Measurements from ENCODE around the gene KRT9. TPM values are rescaled to one million over a fixed set of nuclear protein-coding genes. Genes with fewer than 3 reads are reported as not detected.
"Not testable (repeated sequence)": the region's sequence is repeated elsewhere in the genome, so short reads cannot be mapped to it uniquely, and the experiment has no call there.

Gene KRT9
- total RNA-seq, 3 donors from 2014 or later (not counting 1 experiment from before 2014, with no cell fraction given), result not detected

DNA sequence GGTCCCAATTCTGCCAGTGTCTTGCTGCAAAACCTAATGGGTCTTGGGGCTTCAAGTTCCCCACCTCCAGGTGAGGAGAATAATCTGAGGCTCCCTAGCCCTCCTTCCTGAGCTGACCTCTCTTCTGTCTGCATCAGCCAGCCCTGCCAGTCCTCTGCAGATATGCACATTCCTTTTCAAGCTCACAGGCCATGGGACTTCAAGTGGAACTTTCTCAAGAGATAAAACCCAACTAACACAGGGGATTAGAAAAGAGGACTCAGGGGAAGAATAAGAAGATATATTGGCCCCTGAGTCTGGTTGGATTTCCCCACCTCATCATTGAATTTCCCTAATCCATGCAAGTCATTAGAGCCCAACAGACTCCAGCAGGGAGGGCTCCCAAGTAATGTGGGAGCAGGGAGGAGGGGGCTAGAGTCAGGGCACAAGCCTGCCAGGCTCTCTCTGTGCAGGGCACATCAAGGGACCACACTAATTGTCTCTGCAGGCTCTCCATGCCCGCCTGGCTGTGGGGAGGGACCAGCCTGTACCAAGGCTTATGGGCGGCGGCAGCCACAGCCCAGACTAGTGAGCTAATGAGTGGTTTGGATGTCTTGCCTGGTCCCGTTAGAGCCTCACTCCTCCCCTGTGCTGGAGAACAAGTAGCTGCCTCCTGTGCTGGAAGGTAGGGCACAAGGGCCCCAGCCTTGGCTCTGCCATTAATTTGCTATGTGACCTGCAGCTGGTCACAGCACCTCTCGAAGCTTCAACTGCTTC is 13.6 kb upstream of the KRT9 start:
- H3K9me3 ChIP-seq (ENCODE audit: control insufficient read depth, insufficient read depth, low read length), result no peaks in the 10 kb centered on the region
- H3K27ac ChIP-seq (ENCODE audit: low read length), result no peak overlapping the region
- no peaks in the 10 kb centered on the region for H3K4me1 Mint-ChIP-seq
- intact Hi-C loops (cut with micrococcal nuclease), result no loop called here
- ATAC-seq (no peak), DNase-seq (no peak)
- no peaks in the 10 kb centered on the region for H3K4me1 ChIP-seq (ENCODE audit: control insufficient read depth, insufficient read depth, low read length)
- H3K27ac Mint-ChIP-seq, result no peak overlapping the region
- H3K36me3 ChIP-seq (ENCODE audit: control insufficient read depth, insufficient read depth, low read length), result no peaks in the 10 kb centered on the region
- H3K36me3 Mint-ChIP-seq, result no peaks in the 10 kb centered on the region
- H3K9me3 Mint-ChIP-seq, result no peaks in the 10 kb centered on the region
- WGBS (ENCODE audit: insufficient coverage), result 87% methylated on average over 5 of the region's 5 CpGs
- H3K27me3 Mint-ChIP-seq (ENCODE audit: low read depth in 2 of 2), result peaks cover 21 to 22% of the 10 kb centered on the region in 2 donors
- no peaks in the 10 kb centered on the region for H3K27me3 ChIP-seq (ENCODE audit: control insufficient read depth, insufficient read depth, low read length)
- TF ChIP-seq, protein P1, sequence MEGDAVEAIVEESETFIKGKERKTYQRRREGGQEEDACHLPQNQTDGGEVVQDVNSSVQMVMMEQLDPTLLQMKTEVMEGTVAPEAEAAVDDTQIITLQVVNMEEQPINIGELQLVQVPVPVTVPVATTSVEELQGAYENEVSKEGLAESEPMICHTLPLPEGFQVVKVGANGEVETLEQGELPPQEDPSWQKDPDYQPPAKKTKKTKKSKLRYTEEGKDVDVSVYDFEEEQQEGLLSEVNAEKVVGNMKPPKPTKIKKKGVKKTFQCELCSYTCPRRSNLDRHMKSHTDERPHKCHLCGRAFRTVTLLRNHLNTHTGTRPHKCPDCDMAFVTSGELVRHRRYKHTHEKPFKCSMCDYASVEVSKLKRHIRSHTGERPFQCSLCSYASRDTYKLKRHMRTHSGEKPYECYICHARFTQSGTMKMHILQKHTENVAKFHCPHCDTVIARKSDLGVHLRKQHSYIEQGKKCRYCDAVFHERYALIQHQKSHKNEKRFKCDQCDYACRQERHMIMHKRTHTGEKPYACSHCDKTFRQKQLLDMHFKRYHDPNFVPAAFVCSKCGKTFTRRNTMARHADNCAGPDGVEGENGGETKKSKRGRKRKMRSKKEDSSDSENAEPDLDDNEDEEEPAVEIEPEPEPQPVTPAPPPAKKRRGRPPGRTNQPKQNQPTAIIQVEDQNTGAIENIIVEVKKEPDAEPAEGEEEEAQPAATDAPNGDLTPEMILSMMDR (IDR thresholded peaks at IDR 0.05), result no peak
- H3K4me3 ChIP-seq (ENCODE audit: low read length), result no peak overlapping the region
- H3K4me3 Mint-ChIP-seq, result no peak overlapping the region

DNA sequence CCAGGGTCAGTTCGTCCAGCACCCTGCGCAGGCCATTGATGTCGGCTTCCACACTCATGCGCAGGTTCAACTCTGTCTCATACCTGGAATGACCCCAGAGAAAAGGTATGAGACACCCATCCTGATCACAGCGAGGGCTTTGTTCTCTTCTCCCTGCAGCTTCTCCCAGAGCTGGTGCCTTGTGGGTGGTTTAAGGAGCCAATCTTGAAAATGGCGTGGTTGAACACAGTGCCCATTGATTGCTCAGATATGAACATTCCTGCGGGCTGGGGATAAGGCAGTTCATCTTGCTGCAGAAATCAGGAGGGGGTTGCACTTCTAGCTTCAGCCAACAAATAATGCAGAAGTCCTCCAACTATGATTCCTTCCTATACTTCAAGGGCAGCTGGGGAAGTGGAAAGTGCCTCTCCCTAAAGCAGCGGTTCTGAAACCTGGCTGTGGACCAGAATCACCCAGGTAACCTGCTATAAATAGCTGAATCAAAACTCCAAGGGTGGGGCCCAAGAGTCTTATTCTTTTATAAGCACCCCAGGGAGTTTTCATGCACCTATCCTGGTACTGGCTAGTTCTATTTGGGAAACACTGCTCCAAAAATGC is 12.6 kb upstream of the KRT9 start:
- H3K27ac Mint-ChIP-seq; H3K36me3 Mint-ChIP-seq; DNase-seq; H3K4me3 Mint-ChIP-seq; H3K4me1 ChIP-seq (ENCODE audit: control insufficient read depth, insufficient read depth, low read length); H3K27ac ChIP-seq (ENCODE audit: low read length); intact Hi-C loops (cut with micrococcal nuclease); H3K9me3 ChIP-seq (ENCODE audit: control insufficient read depth, insufficient read depth, low read length); H3K36me3 ChIP-seq (ENCODE audit: control insufficient read depth, insufficient read depth, low read length); ATAC-seq; H3K9me3 Mint-ChIP-seq; H3K27me3 ChIP-seq (ENCODE audit: control insufficient read depth, insufficient read depth, low read length); H3K4me3 ChIP-seq (ENCODE audit: low read length); H3K4me1 Mint-ChIP-seq: not testable (repeated sequence)
- H3K27me3 Mint-ChIP-seq (ENCODE audit: low read depth in 2 of 2), result peaks cover 19 to 25% of the 10 kb centered on the region in 2 donors
- WGBS (ENCODE audit: insufficient coverage), result 78% methylated on average over 8 of the region's 8 CpGs

DNA sequence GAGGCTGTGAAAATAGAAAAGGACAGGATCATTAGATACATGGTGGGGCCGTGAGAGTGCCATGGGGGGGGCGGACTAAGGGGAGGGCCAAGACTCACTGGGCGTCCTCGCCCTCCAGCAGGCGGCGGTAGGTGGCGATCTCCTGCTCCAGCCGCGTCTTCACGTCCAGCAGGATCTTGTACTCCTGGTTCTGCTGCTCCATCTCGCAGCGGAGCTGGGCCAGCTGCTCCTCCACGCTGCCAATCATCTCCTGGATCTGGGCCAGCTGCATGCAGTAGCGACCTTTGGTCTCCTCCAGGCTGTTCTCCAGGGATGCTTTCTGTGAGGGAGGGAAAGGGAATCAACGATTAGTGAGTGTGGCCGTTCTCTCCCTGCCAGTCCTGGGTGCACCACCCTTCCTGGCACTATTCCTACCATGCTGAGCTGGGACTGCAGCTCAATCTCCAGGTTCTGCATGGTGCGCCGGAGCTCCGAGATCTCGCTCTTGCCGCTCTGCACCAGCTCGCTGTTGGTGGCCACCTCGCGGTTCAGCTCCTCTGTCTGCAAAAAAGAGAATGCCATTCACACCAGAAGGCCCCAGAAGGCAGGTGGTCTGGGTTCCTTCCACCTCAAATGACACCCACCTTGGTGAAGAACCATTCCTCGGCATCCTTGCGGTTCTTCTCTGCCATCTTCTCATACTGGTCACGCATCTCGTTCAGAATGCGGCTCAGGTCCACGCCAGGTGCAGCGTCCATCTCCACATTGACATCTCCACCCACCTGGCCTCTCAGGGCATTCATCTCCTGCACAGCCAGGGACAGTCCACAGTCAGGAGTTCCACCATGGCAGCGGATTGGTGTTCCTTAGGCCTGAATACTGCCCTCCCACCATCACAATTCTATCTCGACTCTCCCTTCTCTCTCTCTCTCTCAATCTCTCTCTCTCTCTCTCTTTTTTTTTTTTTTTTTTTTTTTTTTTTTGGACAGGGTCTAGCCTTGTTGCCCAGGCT is 11.6 kb upstream of the KRT9 start:
- 90% methylated on average over 33 of the region's 33 CpGs for WGBS (ENCODE audit: insufficient coverage)

DNA sequence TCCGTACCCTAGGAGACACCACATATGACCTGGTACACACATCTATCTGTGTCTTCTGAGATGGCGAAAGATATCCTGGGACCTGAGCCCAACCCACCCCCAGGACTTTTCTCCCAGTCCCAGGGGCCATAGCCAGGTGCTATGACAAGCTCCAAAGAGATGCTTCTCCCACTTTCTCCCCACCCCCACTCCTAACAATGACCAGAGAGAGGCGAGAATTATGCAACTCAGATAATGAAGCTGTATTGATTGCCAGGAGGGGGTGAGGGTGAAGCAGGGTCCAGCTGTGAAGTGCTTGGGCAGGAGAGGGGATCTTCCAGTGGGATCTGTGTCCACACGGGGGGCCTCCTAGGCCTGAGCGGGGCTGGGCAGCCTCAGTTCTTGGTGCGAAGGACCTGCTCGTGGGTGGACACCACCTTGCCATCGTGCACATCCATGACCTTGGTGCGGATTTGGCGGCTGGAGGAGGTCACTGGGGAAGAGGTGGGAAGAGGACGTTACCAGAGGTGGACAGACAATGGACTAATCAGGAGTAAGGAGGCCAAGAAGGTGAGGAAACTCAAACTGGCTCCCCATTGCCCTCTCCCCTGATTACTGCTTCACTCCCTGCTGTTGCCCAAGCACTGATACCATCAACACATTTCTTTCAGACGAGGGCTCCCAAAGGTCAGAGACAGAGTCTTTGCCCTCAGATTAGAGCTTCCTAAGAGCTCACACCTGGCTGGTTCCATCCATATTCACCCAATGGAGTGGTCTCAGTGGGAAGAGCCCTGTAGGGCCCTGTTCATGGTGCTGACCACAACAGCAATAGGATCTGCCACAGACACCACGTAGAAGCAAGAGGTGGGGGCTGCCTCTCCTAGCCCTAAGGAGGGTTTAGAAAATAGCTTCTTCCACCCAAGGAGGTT is 10.5 kb upstream of the KRT9 start:
- H3K4me1 Mint-ChIP-seq; ATAC-seq; H3K27ac Mint-ChIP-seq; H3K27ac ChIP-seq (ENCODE audit: low read length); H3K4me3 ChIP-seq (ENCODE audit: low read length); intact Hi-C loops (cut with micrococcal nuclease); H3K27me3 ChIP-seq (ENCODE audit: control insufficient read depth, insufficient read depth, low read length); H3K36me3 ChIP-seq (ENCODE audit: control insufficient read depth, insufficient read depth, low read length); H3K4me3 Mint-ChIP-seq; H3K9me3 Mint-ChIP-seq; DNase-seq; H3K4me1 ChIP-seq (ENCODE audit: control insufficient read depth, insufficient read depth, low read length); H3K36me3 Mint-ChIP-seq; H3K9me3 ChIP-seq (ENCODE audit: control insufficient read depth, insufficient read depth, low read length): not testable (repeated sequence)
- 88% methylated on average over 12 of the region's 13 CpGs for WGBS (ENCODE audit: insufficient coverage)
- H3K27me3 Mint-ChIP-seq (ENCODE audit: low read depth in 2 of 2), result peaks cover 22 to 25% of the 10 kb centered on the region in 2 donors

More for the DNA sequence above, 11.6 kb upstream of the KRT9 start:
- TF ChIP-seq, protein P1 (IDR thresholded peaks at IDR 0.05), result no peak
- H3K27me3 ChIP-seq (ENCODE audit: control insufficient read depth, insufficient read depth, low read length), result peaks cover 7% of the 10 kb centered on the region
- peaks cover 19 to 25% of the 10 kb centered on the region in 2 donors for H3K27me3 Mint-ChIP-seq (ENCODE audit: low read depth in 2 of 2)
- H3K4me1 ChIP-seq (ENCODE audit: control insufficient read depth, insufficient read depth, low read length), result peaks cover 5% of the 10 kb centered on the region
- no peaks in the 10 kb centered on the region for H3K36me3 ChIP-seq (ENCODE audit: control insufficient read depth, insufficient read depth, low read length)
- H3K36me3 Mint-ChIP-seq, result no peaks in the 10 kb centered on the region
- H3K4me3 ChIP-seq (ENCODE audit: low read length), result no peak overlapping the region
- no peak overlapping the region for H3K27ac ChIP-seq (ENCODE audit: low read length)
- H3K9me3 ChIP-seq (ENCODE audit: control insufficient read depth, insufficient read depth, low read length), result no peaks in the 10 kb centered on the region
- no peak for ATAC-seq
- no peak overlapping the region for H3K27ac Mint-ChIP-seq
- no peak for DNase-seq
- no peak overlapping the region for H3K4me3 Mint-ChIP-seq
- no peaks in the 10 kb centered on the region for H3K4me1 Mint-ChIP-seq
- intact Hi-C loops (cut with micrococcal nuclease), result no loop called here
- H3K9me3 Mint-ChIP-seq, result no peaks in the 10 kb centered on the region

Measured in natural killer cell (primary cell).